Activated naive CD4-positive, alpha-beta T cell treated with anti-CD3 and anti-CD28 coated beads, Interleukin-2, amount 50 U/mL, for 24 hours (primary cell): ENCODE measurements around the gene ETV3L.

ENCODE experiments used
- H3K27ac Mint-ChIP-seq: one replicate; pipeline ENCODE4 v1.8.0; 2021; ENCODE audit warnings: mild to moderate bottlenecking, mixed read lengths
- H3K27me3 Mint-ChIP-seq: one replicate; pipeline ENCODE4 v1.8.0; 2021; ENCODE audit warnings: mixed read lengths
- H3K36me3 Mint-ChIP-seq: one replicate; pipeline ENCODE4 v1.8.0; 2021; ENCODE audit warnings: mixed read lengths
- H3K4me1 Mint-ChIP-seq: one replicate; pipeline ENCODE4 v1.8.0; 2021; ENCODE audit warnings: mixed read lengths
- H3K4me3 Mint-ChIP-seq: one replicate; pipeline ENCODE4 v1.8.0; 2021; ENCODE audit warnings: mild to moderate bottlenecking, mixed read lengths
- H3K9me3 Mint-ChIP-seq: one replicate; pipeline ENCODE4 v1.8.0; 2021; ENCODE audit warnings: mixed read lengths

The ETV3L gene

DNA sequence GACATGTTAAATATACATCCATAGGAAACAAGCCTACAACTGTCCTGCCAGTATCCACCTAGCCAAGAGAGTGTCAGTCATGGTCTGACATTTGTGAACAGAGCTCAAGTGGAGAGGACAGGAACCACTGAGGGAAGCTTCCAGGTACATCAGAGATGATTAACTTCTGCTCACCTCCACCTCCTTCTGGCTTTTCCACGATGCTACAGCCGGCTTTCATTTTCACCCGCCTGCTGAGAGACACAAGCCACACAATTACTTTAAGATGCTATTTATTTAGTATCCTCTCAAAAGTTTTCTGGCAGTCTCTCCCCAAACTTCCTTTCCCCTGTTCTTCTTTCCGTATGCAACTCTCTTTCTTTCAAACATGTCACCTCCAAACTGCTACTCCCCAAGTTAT is 36.5 kb upstream of the ETV3L start:
- Mint-ChIP-seq H3K9me3 (no peaks in the 10 kb centered on the region), H3K36me3 (peaks cover 22% of the 10 kb centered on the region), H3K4me1 (peaks cover 90% of the 10 kb centered on the region), H3K27ac (peak overlapping the region; percentile 59), H3K4me3 (peak overlapping the region; percentile 98), H3K27me3 (no peaks in the 10 kb centered on the region)

DNA sequence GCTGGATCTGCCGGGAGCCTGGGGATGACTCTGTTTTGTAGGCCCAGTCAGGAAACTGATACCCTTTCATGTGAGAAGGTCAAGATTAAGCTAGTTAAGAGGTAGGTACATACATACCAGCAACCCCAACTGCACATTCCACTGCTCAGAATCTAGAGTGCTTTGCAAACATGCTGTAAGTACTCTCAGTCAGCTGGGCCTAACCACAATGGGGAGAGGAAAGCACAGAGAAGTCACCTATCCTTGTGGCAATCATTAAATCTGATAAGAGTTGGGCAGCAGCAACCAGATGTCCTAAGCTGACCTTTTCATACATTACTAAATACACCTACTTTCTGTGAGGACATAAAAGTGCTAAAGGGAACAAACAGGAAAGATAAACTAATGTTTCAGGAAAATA is 36.0 kb upstream of the ETV3L start:
- peaks cover 85% of the 10 kb centered on the region for H3K4me1 Mint-ChIP-seq
- H3K4me3 Mint-ChIP-seq, result no peak overlapping the region
- no peaks in the 10 kb centered on the region for H3K27me3 Mint-ChIP-seq
- peaks cover 22% of the 10 kb centered on the region for H3K36me3 Mint-ChIP-seq
- H3K27ac Mint-ChIP-seq, result peak overlapping the region; percentile 14
- no peaks in the 10 kb centered on the region for H3K9me3 Mint-ChIP-seq

DNA sequence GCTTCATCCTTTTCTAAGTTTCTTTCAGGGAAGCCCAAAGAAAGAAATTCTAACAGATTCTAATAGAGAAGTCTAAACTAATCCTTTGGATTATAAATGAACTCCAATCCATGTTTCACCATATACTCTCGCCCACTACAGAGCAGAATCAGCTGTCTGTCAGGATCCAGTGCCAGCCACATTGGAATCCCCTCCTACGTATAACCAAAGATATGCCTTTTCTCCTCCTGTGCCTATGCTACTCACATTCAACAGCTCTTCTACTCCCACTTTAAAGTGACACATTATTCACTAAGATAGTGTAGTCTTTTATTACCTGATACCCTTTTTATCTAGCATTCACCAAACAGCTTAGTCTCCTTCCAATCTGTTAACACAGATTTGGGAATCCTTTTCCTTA is 35.5 kb upstream of the ETV3L start:
- Mint-ChIP-seq H3K27ac (no peak overlapping the region), H3K9me3 (no peaks in the 10 kb centered on the region), H3K27me3 (no peaks in the 10 kb centered on the region), H3K36me3 (peaks cover 22% of the 10 kb centered on the region), H3K4me3 (no peak overlapping the region), H3K4me1 (peaks cover 79% of the 10 kb centered on the region)

GRCh38 chr1:157134442-157134841 is 34.8 kb upstream of the ETV3L start:
- Mint-ChIP-seq H3K4me1 (peaks cover 73% of the 10 kb centered on the region), H3K27ac (peak overlapping the region; percentile 3), H3K36me3 (peaks cover 22% of the 10 kb centered on the region), H3K9me3 (no peaks in the 10 kb centered on the region), H3K4me3 (no peak overlapping the region), H3K27me3 (no peaks in the 10 kb centered on the region)

DNA sequence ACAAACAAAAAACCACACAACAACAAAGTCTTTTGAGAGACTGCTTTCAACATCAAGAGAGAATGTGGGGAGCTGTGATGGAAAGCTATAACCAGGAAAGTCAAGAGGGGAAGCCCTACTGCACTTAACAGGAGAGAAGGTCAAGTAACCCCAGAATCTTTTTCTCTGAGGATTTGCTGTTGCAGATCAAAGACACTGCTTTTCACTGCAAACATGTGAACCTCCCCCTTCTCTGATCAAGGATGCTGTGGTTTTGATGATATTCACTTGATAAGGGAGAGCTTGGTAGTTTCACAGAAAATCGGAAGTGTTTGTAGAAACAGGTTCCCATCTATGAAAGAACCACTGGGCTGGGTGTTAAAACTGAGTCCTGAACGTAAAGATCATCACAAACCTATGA is 33.8 kb upstream of the ETV3L start:
- Mint-ChIP-seq H3K4me3 (peak overlapping the region; percentile 37), H3K4me1 (peaks cover 68% of the 10 kb centered on the region), H3K36me3 (peaks cover 23% of the 10 kb centered on the region), H3K9me3 (no peaks in the 10 kb centered on the region), H3K27ac (peak overlapping the region; percentile 47), H3K27me3 (no peaks in the 10 kb centered on the region)

DNA sequence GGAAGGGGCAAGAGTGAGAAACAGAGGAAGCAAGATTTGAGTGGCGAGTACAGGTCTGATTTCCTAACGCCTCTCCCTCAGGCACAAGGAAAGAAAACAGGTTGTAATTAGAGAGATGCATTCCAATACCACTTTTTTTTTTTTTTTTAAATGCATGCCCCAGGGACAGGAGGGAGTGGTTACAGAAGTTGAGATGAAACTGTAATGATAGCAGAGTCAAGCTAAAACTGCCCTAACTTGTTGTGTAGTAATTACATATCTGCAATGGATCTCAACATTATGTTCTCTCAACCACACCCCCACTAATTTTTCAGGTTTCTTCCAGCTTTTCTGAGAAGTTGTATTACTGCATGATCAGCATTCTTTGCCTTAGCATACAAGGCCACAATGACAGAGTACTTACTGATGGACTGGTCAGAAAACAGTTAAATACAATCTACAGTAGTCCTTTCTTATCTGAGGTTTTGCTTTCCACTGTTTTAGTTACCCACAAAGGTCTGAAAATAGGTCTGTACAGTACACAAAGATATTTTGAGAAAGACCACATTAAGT is 33.1 kb upstream of the ETV3L start:
- H3K4me3 Mint-ChIP-seq, result peak overlapping the region; percentile 28
- no peaks in the 10 kb centered on the region for H3K9me3 Mint-ChIP-seq
- peak overlapping the region; percentile 48 for H3K27ac Mint-ChIP-seq

GRCh38 chr1:157132111-157132510 is 32.5 kb upstream of the ETV3L start:
- peak overlapping the region; percentile 48 for H3K27ac Mint-ChIP-seq
- H3K36me3 Mint-ChIP-seq, result peaks cover 29% of the 10 kb centered on the region
- peaks cover 69% of the 10 kb centered on the region for H3K4me1 Mint-ChIP-seq
- no peaks in the 10 kb centered on the region for H3K9me3 Mint-ChIP-seq
- H3K4me3 Mint-ChIP-seq, result no peak overlapping the region
- H3K27me3 Mint-ChIP-seq, result no peaks in the 10 kb centered on the region

More for the DNA sequence above, 33.1 kb upstream of the ETV3L start:
- H3K36me3 Mint-ChIP-seq, result peaks cover 29% of the 10 kb centered on the region
- H3K27me3 Mint-ChIP-seq, result no peaks in the 10 kb centered on the region
- H3K4me1 Mint-ChIP-seq, result peaks cover 72% of the 10 kb centered on the region

GRCh38 chr1:157131281-157131680 is 31.7 kb upstream of the ETV3L start:
- H3K9me3 Mint-ChIP-seq, result no peaks in the 10 kb centered on the region
- H3K27ac Mint-ChIP-seq, result no peak overlapping the region
- H3K4me1 Mint-ChIP-seq, result peaks cover 65% of the 10 kb centered on the region
- H3K4me3 Mint-ChIP-seq, result no peak overlapping the region
- no peaks in the 10 kb centered on the region for H3K27me3 Mint-ChIP-seq
- H3K36me3 Mint-ChIP-seq, result peaks cover 28% of the 10 kb centered on the region

GRCh38 chr1:157124855-157125254 is 25.2 kb upstream of the ETV3L start:
- no peak overlapping the region for H3K27ac Mint-ChIP-seq
- H3K4me1 Mint-ChIP-seq, result peaks cover 50% of the 10 kb centered on the region
- H3K4me3 Mint-ChIP-seq, result no peak overlapping the region
- H3K36me3 Mint-ChIP-seq, result peaks cover 33% of the 10 kb centered on the region
- no peaks in the 10 kb centered on the region for H3K9me3 Mint-ChIP-seq
- no peaks in the 10 kb centered on the region for H3K27me3 Mint-ChIP-seq

DNA sequence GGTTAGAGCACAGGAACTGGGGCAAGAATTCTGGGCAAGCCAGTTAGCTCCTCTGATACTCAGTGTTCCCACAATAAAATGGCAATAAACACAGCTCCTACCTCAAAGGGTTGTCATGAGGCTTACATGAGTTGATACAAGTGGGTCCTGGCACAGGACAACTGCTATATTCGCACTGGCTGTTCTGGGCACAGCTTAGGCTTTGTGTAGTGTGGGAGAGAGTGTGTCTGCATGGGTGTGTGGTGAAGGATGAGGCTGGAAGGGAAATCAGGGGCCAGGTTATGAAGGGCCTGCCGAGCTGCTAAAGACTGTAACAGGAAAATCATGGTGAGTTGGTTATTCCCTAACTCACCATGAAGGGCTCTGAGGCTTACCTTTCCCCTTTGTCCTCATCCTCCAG is 19.8 kb upstream of the ETV3L start:
- H3K36me3 Mint-ChIP-seq, result peaks cover 16% of the 10 kb centered on the region
- H3K27ac Mint-ChIP-seq, result no peak overlapping the region
- H3K27me3 Mint-ChIP-seq, result no peaks in the 10 kb centered on the region
- H3K4me1 Mint-ChIP-seq, result peaks cover 25% of the 10 kb centered on the region
- H3K4me3 Mint-ChIP-seq, result no peak overlapping the region
- H3K9me3 Mint-ChIP-seq, result no peaks in the 10 kb centered on the region

DNA sequence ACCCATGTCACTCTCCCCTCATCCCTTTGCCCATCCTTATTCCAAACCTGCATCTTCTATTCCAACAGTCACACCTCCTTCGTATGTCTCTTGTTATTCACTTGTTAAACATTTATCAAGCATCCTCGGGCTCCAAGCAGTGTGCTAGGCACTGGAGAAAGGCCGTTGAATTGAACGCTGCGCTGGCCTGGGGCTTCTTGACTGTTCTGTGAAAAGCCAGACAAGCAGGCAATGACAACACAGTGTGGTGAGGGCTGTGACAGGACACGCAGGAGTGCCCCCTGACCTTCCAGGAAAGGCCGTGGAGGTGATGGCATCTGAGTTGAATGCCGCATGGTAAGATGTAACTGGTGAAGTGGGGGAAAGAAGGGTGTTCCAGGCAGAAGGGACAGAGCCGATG is 19.4 kb upstream of the ETV3L start:
- Mint-ChIP-seq H3K27ac (no peak overlapping the region), H3K36me3 (peaks cover 11% of the 10 kb centered on the region), H3K27me3 (no peaks in the 10 kb centered on the region), H3K4me3 (no peak overlapping the region), H3K9me3 (no peaks in the 10 kb centered on the region), H3K4me1 (peaks cover 20% of the 10 kb centered on the region)

GRCh38 chr1:157117527-157118057 is 18.0 kb upstream of the ETV3L start:
- Mint-ChIP-seq H3K4me1 (peaks cover 6% of the 10 kb centered on the region), H3K27me3 (no peaks in the 10 kb centered on the region), H3K36me3 (no peaks in the 10 kb centered on the region), H3K27ac (no peak overlapping the region), H3K9me3 (no peaks in the 10 kb centered on the region), H3K4me3 (no peak overlapping the region)

DNA sequence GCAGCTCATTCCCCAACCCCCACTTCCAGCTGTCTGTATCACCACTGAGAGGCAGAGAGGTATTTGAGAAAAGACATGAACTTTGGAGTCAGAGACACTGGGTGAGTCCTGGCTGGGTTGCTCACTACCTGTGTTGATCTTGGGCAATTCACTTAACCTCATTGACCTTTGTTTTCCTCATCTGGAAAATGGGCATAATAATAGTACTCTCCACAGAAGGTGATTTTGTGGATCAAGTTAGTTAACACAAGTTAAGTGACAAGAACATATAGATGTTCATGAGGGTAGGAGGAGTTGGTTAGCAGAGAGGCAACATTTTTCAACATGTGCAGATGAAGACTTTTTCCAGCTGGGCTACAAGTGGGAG is 17.1 kb upstream of the ETV3L start:
- Mint-ChIP-seq H3K36me3 (no peaks in the 10 kb centered on the region), H3K27ac (no peak overlapping the region), H3K27me3 (peaks cover 3% of the 10 kb centered on the region), H3K4me1 (peaks cover 4% of the 10 kb centered on the region), H3K4me3 (no peak overlapping the region), H3K9me3 (no peaks in the 10 kb centered on the region)

GRCh38 chr1:157115851-157116736 is 16.5 kb upstream of the ETV3L start:
- Mint-ChIP-seq H3K4me3 (no peak overlapping the region), H3K36me3 (no peaks in the 10 kb centered on the region), H3K27me3 (peaks cover 3% of the 10 kb centered on the region), H3K27ac (no peak overlapping the region), H3K4me1 (peaks cover 4% of the 10 kb centered on the region), H3K9me3 (no peaks in the 10 kb centered on the region)

DNA sequence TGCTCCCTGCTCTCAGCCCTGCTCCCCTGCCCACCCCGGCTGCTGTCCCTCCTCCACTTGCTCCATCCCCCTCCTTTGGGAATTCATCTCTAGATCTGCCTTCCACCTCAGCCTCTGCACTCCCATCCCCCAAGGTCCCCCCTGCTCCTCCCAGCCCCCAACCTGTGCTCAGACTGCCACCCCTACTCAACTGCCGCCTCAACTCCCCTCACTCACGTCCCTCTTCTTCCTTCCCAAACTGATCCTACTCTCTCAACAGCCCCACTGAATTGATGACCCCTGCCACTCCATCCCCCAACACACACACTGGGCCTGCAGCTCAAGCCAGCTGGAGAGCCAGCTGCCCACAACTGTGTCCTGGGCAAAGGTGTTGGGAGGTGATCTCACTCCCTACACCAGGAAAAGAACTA is 15.8 kb upstream of the ETV3L start:
- peaks cover 4% of the 10 kb centered on the region for H3K4me1 Mint-ChIP-seq
- no peak overlapping the region for H3K27ac Mint-ChIP-seq
- peaks cover 3% of the 10 kb centered on the region for H3K27me3 Mint-ChIP-seq
- no peak overlapping the region for H3K4me3 Mint-ChIP-seq
- no peaks in the 10 kb centered on the region for H3K9me3 Mint-ChIP-seq
- H3K36me3 Mint-ChIP-seq, result no peaks in the 10 kb centered on the region
